HG02885 (cell line): ENCODE results near the gene ANKS1B.

Experiments used
- ATAC-seq: cut with Tn5 transposase; IDR thresholded peaks from one replicate; pipeline ENCODE4 v1.9.1; 2021; ENCODE audit warnings: mild to moderate bottlenecking; ENCODE audit not compliant: unreplicated experiment, poor library complexity

ANKS1B gene

DNA sequence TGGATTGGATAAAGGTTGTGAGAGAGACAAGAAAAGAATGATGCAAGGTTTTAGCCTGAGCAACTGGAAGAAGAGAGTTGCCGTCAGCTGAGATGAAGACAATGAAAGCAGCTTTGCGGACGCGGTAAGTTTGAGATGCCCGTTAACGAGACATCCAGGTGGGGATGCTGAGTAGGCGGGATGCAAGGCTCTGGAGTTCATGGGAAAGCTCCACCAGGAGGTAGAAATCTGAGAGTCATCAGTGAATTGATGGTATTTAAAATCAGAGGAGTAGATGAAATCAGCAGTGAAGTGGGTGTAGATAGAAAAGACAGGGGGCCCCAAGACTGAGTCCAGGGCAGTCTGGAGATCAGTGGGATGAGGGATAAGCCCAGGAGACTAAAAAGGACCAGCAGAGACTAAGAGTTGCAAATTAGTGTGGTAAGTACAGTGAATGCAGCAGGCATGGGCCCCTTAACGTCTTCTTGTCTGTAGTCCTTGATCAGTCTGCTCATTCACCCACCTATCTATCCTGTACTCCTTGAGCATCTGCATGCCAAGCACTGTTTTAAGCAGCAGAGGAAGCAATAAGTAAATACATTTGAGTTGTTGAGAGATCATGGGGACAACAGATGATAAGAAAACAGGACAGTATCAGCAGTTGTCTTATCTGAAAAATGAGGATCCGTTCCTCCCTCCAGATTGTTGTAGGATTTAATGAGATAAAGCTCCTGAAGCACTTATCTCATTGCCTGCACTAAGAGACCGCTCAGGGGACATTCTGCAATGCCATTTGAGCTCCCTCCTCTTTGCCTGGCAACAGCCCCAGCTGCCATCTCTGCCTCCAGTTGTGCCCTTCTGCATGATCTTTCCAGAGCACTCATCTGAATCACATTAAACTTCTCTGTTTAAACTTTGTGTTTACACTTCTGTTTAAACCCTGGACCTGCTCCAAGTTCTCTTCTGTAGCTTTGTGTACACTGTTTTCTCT, 1248.1 kb downstream of the ANKS1B start:
- ATAC-seq: no peak

DNA sequence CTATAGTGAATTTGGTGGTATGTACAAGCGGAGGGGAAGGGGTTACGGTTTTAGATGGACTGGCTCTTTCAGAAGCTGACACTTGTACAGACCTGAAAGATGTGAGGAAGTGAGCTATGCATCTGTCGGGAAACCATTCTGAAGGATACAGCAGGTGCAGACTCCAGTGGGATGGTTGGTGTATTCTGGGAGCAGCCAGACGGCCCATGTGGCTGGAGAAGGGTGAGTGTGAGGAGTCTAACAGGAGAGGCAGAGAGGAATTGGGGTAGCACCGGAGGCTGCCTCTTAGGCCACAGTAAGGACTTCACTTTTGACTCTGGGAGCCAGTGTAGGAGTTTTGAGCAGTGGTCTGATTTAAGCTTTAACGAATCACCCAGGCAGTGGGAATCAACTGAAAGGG, 1248.9 kb downstream of the ANKS1B start:
- no peak for ATAC-seq

DNA sequence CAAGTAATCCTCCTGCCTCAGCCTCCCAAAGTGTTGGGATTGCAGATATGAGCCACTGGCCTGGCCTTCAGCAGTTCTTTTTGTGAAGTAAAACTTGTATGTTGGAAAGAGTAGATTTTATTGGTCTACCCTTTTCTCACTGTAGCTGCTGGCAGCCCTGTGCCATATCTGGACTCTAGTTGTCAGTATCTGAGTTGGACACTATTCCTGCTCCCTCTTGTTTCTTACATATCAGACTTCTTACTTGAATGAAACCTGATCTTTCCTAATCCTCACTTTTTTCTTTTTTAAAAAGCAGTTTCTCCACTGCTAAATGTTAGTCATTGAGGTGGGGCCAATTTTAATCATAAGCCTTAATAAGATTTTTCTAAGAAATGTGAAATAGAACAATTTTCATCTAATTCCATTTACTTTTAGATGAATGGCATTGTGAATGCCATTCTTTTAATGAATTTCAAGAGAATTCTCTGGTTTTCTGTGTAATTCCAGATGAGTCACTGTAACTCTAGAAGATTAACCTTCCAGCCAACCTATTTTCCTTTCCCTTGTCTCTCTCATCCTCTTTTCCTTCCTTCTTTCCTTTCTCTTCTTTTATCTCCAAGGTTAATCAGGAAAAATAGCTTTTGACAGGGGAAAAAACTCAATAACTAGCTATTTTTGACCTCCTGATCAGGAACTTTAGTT, 1250.9 kb downstream of the ANKS1B start:
- ATAC-seq: no peak

DNA sequence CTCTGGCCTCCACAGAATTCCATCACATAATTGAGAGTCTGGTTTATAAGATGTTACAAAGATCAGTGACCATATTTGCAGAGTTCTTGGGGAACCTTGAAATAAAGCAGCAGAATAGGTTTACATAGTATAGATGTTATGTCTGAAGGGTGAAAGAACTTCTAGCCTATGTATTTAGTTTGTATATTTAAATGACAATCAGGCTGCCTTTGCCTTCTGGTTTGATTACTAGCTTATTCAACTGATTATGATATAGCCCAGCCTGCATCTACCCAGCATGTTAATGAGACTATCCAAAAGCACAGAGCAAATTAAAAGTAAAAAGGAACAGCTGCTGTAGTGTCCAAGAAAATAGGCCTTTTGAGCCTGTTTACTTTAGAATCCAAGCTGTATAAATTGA, 1254.3 kb downstream of the ANKS1B start:
- no peak for ATAC-seq

DNA sequence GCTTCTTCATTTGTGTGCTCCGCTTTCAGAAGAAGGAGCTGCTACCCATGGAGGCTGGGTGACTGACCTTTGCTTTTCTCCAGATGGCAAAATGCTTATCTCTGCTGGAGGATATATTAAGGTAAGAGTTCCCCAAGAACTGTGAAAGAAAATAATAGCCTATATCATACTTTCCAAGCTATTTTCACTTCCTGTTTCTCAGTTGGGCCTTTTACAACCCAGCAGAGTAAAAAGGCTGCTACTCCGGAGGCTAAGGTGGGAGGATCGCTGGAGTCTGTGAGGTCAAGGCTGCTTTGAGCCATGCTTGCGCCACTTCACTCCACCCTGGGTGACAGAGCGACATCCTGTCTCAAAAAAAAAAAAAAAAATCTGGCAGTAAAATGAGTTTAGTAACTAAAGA, 1257.5 kb downstream of the ANKS1B start:
- ATAC-seq: no peak

DNA sequence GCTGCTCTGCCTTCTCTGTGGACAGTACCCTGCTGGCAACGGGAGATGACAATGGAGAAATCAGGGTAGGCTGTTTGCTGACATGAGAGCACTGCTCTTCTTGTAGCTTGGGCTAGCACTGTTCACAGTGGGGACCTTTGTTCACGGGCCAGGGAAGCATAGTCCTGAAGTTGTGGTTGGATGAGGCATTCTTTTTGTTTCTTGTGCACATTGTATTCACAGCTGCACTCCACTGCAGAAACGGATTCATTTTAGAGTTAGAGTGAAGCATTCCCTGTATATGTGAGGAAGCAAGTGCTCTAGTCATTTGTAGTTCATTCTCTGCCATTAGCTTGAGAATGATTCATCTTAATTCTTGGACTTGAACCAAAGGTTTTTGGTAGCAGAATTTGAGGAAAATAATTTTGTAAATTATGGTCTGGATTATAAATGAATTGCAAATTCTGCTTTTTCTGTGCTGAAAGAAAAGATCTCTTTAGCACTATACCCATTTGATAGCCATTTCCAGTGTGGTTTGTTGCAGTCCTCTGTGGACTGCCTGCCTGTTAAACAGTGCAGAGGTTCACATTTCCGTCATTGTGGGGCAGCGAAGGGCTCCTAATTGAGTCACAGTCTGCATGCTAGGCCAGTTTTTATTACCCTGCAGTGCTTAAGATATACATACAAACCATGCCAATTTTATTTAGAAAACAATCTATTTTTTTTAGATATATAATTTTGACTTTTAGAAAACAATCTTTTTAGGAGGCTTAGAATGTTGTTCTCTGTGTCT, 1259.1 kb downstream of the ANKS1B start:
- peak; percentile 95 for ATAC-seq

DNA sequence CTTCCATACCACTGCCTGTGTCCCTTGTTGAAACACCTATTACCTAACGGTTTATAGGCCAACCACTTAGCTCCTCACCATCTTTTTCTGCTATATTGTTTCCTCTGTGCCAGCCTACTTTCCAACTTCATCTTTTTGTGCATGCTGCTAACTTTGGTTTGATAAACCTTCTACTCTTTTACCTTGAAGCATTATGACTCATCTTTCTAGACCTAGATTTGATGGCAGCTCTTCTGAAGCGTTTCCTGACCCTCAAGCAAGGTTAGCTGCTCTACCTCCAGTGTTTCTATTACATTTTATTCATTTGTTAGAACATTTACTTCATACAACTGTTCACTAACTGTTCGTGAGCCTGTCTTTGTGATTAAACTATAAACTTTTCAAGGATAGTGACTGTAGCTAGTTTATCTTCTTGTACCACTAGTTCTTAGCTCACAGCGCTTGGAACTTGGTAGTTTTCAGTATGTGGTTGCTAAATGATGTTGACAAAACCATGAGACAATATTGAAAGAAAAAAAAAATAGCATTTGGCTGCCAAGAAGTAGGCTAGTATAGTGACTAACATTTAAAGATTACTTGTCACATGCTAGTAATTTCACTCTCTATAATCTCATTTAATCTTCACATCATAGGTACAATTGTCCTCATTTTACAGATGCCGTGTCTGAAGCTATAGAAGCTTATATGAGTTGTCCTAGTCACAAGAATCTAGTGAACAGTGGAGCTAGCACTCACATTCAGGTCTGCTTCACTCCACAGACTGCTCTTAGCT, 1260.2 kb downstream of the ANKS1B start:
- no peak for ATAC-seq

DNA sequence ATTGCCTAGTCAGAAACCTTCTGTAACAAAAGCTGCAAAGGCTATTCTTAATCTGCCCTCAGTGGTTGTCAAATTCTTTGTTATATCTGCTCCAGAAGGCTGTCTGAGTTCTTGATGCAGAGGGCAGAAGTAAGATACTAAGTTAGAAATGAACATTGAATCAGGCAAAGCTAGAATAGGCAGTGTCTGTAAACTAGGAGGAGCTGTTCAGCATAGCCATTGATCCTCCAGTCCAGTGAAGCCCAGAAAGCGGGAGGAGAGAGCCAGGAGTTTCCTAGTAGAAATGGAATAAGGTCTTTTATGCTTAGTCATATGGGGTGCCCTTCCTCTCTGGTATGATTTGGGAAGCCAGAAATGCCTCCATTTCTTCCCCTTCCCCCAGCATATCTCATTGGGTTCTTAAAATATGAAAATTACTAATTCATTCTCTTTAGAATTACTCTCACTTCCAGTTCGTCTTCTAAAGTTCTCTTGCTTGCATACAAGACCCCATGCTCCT, 1263.5 kb downstream of the ANKS1B start:
- no peak for ATAC-seq

DNA sequence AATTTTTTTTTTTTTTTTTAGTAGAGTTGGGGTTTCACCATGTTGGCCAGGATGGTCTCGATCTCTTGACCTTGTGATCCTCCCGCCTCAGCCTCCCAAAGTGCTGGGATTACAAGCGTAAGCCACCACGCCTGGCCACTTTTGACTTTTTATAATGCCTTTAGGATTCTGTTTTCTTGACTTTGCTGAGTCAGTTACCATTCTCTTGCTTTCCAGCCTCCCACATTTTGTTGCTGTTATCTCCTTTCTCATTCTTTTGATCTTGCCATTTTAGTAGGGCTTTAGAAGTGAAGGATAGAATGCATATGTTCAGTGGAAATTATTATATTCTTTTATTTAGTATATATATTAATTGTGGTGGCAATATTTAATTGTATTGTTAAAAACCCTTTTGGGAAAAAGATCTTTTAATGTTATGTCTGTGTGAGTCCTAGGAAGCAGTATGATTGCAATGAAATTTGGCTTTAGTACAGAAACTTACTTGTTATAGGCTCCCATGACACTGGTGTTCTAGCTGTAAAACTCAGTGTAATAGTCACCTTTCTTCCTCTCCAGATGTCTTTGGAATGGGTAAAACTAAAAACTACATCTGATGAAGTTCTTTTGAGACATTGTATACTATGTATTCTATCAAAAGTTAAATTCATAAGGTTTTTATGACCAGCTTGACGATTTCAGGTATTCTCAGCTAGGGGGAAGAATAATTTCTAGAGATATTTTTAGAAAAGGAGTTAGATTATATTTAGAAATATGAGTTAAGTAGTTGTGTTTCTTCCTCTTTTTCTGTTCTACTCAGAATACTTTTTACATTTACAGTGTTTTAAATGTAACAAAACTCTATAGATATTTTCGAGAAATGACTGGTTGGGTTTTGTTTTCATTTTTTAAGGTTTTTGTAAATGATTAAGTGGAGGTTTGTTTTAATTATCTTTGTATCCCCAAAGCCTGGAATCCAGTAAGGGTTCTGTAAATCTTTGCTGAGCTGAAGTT, 1264.9 kb downstream of the ANKS1B start:
- peak; percentile 70 for ATAC-seq

DNA sequence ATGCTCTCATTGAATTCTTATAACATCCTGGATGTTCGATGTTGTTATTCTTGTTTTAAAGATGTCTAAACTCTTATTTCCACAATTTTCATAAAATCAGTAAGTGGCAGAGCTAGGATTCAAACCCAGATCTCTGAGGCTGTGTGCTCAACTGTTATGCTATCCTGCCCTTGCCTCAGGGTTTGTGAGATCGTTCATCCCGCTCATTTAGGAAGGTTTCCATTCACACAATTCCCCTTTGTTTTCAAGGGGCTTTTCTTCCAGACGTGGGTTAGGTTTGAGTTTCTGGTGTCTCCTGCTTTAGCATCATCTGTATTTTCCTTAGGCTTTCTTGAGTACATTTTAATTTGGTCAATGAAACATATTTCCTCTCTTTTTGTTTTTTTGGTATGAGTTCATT, 1270.3 kb downstream of the ANKS1B start:
- ATAC-seq: no peak

DNA sequence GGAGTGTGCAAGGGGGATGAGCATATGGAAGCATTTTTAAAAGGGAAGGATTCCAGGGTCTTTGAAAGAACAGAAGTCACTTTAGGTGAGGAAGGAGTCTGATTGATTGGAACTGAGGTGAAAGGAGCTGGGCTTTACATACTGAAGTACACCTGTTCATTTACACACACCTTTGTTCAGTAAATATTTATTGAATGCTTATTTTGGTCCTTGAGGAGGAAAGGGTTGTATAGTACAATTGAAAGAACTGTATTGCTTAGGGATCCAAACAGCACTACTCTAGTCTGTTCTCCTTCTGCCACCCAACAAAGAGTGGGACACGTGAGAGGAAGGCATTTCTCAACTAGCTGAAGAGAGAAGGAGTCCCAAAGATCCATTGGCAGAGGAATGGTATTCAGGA, 1275.7 kb downstream of the ANKS1B start:
- ATAC-seq: no peak

DNA sequence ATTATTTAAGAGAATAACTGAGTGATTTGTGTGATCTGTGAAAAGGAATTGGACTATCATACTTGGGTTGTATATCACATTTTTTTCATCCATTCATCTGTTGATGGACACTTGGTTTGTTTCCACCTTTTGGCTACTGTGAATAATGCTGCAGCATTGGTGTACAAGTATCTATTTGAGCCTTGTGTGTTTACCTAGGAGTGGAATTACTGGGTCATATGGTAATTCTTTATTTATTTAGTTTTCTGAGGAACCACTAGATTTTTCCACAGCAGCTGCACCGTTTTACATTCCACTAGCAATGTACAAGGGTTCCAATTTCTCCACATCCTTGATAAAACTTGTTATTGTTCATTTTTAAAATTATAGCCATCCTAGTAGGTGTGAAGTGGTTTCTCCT, 1283.6 kb downstream of the ANKS1B start:
- no peak for ATAC-seq

DNA sequence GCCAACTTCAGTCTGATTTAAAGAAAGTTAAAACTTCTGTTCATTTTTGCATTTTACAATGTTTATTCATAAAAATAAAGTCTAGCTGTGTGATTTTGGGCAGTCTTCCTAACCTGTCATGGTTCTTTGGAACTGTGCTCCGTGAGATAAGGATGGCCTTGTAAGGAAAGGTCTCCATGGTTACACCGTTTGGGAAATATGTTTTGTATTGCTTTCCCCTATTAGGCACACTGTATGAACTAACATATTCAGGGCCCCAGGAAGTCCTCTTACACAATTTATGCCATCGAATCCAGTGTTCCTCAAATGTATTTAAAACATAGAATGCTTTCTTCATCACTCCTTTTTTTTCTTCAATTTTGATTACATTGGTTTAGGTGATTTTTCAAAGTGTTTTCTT, 1285.2 kb downstream of the ANKS1B start:
- no peak for ATAC-seq

DNA sequence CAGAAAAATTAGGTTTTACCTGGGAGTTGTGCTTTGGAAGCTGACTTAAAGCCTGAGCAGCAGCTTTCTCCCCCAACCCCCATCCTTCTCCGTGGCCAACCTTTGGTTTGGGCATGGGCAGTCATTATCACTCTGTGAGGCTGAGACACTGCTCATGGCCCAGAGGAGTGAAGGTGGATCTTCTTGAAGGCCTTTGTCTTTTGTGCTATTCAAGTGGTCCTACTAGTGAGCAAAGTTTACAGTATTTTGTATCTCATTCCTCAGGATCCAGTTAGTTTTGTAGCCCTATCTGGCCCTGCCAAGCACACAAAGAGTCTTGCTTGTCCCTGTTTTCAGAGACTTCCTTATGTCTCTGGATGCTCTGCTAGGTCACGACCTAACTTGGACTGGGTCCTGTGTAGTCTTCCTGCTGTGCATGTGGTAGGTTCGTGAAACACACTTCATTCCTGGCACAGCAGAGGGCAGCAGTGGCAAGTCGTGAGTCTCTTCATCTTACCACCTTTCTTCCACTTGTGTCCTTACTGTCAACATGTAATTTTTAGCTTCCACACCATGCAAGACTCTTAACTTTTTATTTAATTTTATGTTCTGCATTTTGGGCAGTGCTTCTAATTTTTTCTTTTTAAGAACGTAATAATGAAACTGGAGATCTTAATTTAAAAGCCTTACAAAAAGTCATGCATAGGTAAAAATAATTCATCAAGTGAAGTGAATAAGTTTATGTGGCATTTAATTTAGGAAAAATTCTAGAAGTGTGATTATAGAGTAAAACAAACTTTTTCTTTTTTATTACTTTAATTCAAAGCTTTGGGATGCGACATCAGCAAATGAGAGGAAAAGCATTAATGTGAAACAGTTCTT, 1285.9 kb downstream of the ANKS1B start:
- ATAC-seq: peak; percentile 97

DNA sequence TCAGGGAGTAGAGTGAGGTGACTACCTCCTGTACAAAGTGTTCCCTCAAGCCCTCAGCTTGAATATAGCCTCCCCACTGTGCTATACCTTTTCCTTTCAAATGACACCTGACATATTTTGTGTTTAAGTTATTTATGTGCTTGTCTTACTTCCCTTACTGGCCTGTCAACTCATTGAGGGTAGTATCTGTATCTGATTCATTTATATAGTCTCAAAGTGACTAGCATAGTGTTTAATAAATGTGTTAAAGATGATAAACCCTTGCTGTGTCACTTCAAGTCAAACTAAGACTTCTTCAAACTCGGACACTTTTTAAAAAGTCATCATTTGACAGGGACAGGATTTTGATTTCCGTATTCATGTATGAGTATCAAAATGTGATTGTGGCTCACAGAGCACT, 1287.5 kb downstream of the ANKS1B start:
- no peak for ATAC-seq

DNA sequence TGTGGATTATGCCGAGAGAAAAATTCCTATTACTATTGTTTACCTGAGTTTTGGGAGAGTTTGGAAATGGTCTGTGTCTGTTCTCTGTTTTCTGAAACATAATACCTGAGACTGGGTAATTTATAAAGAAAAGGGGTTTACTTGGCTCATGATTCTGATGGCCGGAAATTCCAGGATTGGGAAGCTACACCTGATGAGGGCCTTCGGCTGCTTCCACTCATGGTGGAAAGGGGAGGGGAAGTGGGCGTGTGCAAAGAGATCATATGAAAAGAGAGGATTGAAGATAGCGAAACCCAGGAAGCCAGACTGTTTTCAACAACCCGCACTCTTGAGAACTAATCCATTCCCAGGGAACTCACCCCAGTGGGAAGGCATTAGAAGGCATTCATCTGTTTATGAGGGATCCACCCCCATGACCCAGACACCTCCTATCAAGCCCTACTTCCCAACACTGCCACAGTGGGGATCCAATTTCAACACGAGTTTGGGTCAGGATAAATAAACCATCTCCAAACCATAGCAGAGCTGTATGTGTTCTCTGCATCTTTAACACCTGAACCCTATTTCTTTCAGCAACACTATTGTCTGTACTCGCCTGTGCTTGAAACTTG, 1288.6 kb downstream of the ANKS1B start:
- ATAC-seq: no peak

DNA sequence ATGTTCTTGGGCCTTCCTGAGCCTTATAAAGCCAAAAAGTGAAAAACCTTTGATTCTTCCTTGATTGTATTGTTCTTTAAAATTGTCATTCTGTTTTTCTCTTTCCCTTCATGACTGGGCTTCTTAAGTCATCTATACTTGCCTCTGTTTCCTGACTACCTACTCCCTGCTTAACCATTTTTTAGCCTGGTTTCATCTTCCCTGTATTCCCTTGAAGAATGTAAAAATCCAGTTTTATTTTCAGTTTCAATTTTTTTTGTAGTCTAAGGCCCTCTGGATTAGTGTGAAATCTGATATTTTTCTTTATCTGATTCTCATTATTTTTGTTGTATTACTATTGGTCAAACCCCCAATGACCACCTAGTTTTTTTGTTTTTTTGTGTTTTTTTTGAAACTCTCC, 1293.4 kb downstream of the ANKS1B start:
- ATAC-seq: no peak
